Testis (tissue), 2 donors: ENCODE results near the gene METTL17.

Source experiments
- CTCF ChIP-seq, 3 experiments: fragments of 450-650 bp in 2 of 3; fragments of 200-600 bp in 1 of 3; sonication (generic) in 1 of 3; IDR thresholded peaks; one replicate each; pipeline ENCODE4 v1.5.1; 2016 to 2019; ENCODE audit warnings: antibody characterized with exemption in 3 of 3, mild to moderate bottlenecking in 2 of 3, moderate library complexity in 1 of 3
- POLR2A ChIP-seq: fragments of 450-650 bp; IDR thresholded peaks from one replicate; pipeline ENCODE4 v1.6.1; 2017; ENCODE audit warnings: antibody characterized with exemption, mild to moderate bottlenecking, moderate library complexity

DNA sequence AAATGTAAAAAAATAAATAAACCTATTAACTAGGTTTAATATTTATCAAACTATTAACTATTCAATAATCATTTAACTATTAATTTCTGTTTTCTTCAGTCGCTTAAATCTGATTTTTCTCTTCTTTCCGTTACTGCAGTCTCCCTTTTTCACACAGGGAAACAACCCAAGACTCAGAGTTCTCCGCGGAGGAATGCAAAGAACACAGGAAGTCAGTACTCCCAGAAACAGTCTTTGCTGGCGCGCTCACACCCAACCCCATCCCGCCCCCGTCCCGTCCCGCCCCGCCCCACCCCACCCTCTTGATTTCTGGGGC lies 351 bp upstream of the METTL17 start:
- TF ChIP-seq POLR2A (no peak), CTCF (IDR thresholded peaks at IDR 0.05) (no peak)
